Fibroblast of lung (primary cell): ENCODE results near the gene KIAA0319L. TPM values are rescaled to one million over a fixed set of nuclear protein-coding genes. Genes with fewer than 3 reads are reported as not detected.

Source experiments
- DNase-seq, 2 donors: peaks; one replicate each; pipeline versions ENCODE4 v3.0.0 to v3.0.0-alpha.2; 2010; ENCODE audit warnings: low read depth in 2 of 2
- H2AFZ ChIP-seq: 2 replicates; pipeline ENCODE4 v1.5.1; 2012; ENCODE audit warnings: low read length, control low read depth, inconsistent platforms
- H3K27ac ChIP-seq: 2 replicates; pipeline ENCODE4 v1.5.1; 2011; ENCODE audit warnings: low read length, control low read depth; ENCODE audit not compliant: insufficient read depth
- H3K27me3 ChIP-seq: 2 replicates; pipeline ENCODE4 v1.5.1; 2011; ENCODE audit warnings: mild to moderate bottlenecking, low read length; ENCODE audit not compliant: control insufficient read depth, insufficient read depth
- H3K36me3 ChIP-seq: 2 replicates; pipeline ENCODE4 v1.5.1; 2011; ENCODE audit warnings: low read length; ENCODE audit not compliant: control insufficient read depth, insufficient read depth
- H3K4me1 ChIP-seq: 2 replicates; pipeline ENCODE4 v1.5.1; 2011; ENCODE audit warnings: low read length; ENCODE audit not compliant: control insufficient read depth, insufficient read depth; ENCODE audit errors: extremely low read depth
- H3K4me2 ChIP-seq: 2 replicates; pipeline ENCODE4 v1.5.1; 2011; ENCODE audit warnings: low read length, control low read depth; ENCODE audit not compliant: insufficient read depth; ENCODE audit errors: extremely low read depth
- H3K4me3 ChIP-seq, 4 experiments: fragments of 200-600 bp in 1 of 4; sonication (generic) in 1 of 4; replicated peaks in 1 of 4; 2 replicates each; pipeline ENCODE4 v1.5.1; 2011 to 2016; ENCODE audit warnings: low read length in 4 of 4, low read depth in 3 of 4, mild to moderate bottlenecking in 3 of 4, control low read depth in 2 of 4, inconsistent platforms in 1 of 4, mixed read lengths in 1 of 4; ENCODE audit not compliant: insufficient read depth in 1 of 4; ENCODE audit errors: control extremely low read depth in 1 of 4
- H3K79me2 ChIP-seq: 2 replicates; pipeline ENCODE4 v1.5.1; 2012; ENCODE audit warnings: mild to moderate bottlenecking, low read length, inconsistent platforms; ENCODE audit not compliant: control insufficient read depth, insufficient read depth
- H3K9ac ChIP-seq: 2 replicates; pipeline ENCODE4 v1.5.1; 2011; ENCODE audit warnings: mild to moderate bottlenecking, low read length, control low read depth; ENCODE audit not compliant: insufficient read depth
- H3K9me3 ChIP-seq: 2 replicates; pipeline ENCODE4 v1.5.1; 2012; ENCODE audit warnings: low read depth, low read length; ENCODE audit not compliant: control insufficient read depth, insufficient read depth
- H4K20me1 ChIP-seq: 2 replicates; pipeline ENCODE4 v1.5.1; 2011; ENCODE audit warnings: low read length; ENCODE audit not compliant: control insufficient read depth, insufficient read depth; ENCODE audit errors: extremely low read depth
- EZH2 ChIP-seq: IDR thresholded peaks from 2 replicates; pipeline ENCODE4 v1.5.1; 2012; ENCODE audit warnings: low read length, control low read depth, mild to moderate bottlenecking; ENCODE audit errors: missing control alignments
- polyA plus RNA-seq, 2 donors: library from polyadenylated mRNA; depleted of rRNA in 1 of 2; stranded (reverse) in 1 of 2; unstranded in 1 of 2; fragments of >200 nt; gene quantifications; 2 replicates each; pipeline ENCODE4 v1.2.1, GENCODE V29; 2011 to 2012; ENCODE audit warnings: missing spikeins in 1 of 2
- total RNA-seq: library from RNA; depleted of rRNA; stranded (reverse); fragments of >200 nt; gene quantifications from 2 replicates; pipeline ENCODE4 v1.2.1, GENCODE V29; 2014
- TF ChIP-seq, protein P1 (sequence below), 2 donors: IDR thresholded peaks in 1 of 2; conservative IDR thresholded peaks in 1 of 2; 1 replicate in 1 of 2; 2 replicates in 1 of 2; pipeline ENCODE4 v1.5.1; 2011 to 2012; ENCODE audit warnings: low read length in 2 of 2, control low read depth in 1 of 2, inconsistent platforms in 1 of 2, low read depth in 1 of 2, mild to moderate bottlenecking in 1 of 2

KIAA0319L gene
- total and polyA plus RNA-seq, 2 donors (not counting 1 experiment from before 2014, with no cell fraction given): 65.4 to 66.1 TPM

DNA sequence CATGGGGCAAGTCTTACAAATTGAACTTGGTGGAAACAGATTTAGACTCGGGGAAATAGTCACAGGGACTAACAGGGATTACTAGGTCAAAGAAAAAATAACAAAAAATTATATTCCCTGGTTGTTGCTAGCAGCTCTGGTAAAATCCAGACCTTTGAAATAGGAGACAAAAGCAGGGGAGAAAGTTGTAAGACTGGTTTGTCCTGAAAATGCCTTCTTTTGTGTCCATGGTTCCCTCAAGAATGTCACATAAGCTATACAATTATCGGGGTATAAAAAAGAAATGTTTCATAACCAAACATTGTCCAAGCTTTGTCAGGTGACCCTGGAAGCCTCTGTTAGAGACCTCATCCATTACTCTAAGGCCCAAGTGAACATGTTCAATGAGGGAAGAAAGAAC is 33.1 kb downstream of the KIAA0319L start:
- Histone ChIP-seq H4K20me1 (no peaks in the 10 kb centered on the region), H3K4me1 (no peaks in the 10 kb centered on the region), H3K4me2 (no peak overlapping the region), H3K27me3 (no peaks in the 10 kb centered on the region), H3K9me3 (no peaks in the 10 kb centered on the region), H3K27ac (no peak overlapping the region), H2AFZ (no peak overlapping the region), H3K36me3 (no peaks in the 10 kb centered on the region), H3K4me3 (no peak overlapping the region), H3K9ac (no peak overlapping the region), H3K79me2 (no peaks in the 10 kb centered on the region)
- DNase-seq: no peak
- TF ChIP-seq EZH2: no peak
- TF ChIP-seq, protein P1, sequence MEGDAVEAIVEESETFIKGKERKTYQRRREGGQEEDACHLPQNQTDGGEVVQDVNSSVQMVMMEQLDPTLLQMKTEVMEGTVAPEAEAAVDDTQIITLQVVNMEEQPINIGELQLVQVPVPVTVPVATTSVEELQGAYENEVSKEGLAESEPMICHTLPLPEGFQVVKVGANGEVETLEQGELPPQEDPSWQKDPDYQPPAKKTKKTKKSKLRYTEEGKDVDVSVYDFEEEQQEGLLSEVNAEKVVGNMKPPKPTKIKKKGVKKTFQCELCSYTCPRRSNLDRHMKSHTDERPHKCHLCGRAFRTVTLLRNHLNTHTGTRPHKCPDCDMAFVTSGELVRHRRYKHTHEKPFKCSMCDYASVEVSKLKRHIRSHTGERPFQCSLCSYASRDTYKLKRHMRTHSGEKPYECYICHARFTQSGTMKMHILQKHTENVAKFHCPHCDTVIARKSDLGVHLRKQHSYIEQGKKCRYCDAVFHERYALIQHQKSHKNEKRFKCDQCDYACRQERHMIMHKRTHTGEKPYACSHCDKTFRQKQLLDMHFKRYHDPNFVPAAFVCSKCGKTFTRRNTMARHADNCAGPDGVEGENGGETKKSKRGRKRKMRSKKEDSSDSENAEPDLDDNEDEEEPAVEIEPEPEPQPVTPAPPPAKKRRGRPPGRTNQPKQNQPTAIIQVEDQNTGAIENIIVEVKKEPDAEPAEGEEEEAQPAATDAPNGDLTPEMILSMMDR (conservative IDR thresholded peaks at IDR 0.05 in 1 of 2, IDR thresholded peaks at IDR 0.05 in 1 of 2; ENCODE audit: low read depth in 1 of 2, low read length in 2 of 2): no peak

DNA sequence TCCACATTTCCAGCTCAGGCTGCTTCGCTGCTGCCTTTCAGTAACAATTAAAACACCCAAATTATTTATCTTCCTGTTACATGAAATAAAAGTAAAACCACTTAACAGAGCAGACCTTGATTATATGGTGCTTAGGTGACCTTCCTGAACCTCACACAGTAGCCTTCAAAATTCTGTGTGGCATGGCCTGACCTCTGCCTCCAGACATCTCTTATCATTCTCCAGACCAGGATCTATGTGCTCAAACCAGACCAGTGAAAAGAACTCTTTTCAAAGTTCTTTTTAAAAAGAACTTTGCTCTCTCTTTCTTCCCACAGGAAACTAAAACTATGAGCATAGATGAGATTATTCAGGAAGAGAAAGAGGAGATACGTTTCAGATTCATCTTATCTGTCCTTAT is 37.8 kb downstream of the KIAA0319L start:
- Histone ChIP-seq H3K4me1 (no peaks in the 10 kb centered on the region), H3K27ac (no peak overlapping the region), H3K79me2 (peaks cover 2% of the 10 kb centered on the region)

DNA sequence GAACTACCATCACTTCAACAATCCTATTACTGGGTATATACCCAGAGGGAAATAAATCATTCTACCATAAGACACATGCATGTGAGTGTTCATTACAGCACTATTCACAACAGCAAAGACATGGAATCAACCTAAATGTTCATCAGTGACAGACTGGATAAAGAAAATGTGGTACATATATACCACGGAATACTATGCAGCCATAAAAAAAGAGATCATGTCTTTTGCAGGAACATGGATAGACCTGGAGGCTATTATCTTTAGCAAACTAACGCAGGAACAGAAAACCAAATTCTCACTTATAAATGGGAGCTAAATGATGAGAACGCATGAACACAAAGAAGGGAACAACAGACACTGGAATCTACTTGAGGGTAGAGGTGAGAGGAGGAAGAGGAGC is 39.0 kb downstream of the KIAA0319L start:
- H3K27me3 ChIP-seq: no peaks in the 10 kb centered on the region
- no peak overlapping the region for H3K27ac ChIP-seq
- no peak overlapping the region for H2AFZ ChIP-seq
- no peaks in the 10 kb centered on the region for H3K36me3 ChIP-seq
- no peak for DNase-seq
- H3K4me2 ChIP-seq: no peak overlapping the region
- TF ChIP-seq, protein P1 (conservative IDR thresholded peaks at IDR 0.05 in 1 of 2, IDR thresholded peaks at IDR 0.05 in 1 of 2; ENCODE audit: low read depth in 1 of 2, low read length in 2 of 2): no peak
- no peak for TF ChIP-seq EZH2
- no peaks in the 10 kb centered on the region for H3K4me1 ChIP-seq
- no peak overlapping the region for H3K9ac ChIP-seq
- no peaks in the 10 kb centered on the region for H4K20me1 ChIP-seq
- H3K4me3 ChIP-seq: no peak overlapping the region
- H3K9me3 ChIP-seq: no peaks in the 10 kb centered on the region
- peaks cover 2% of the 10 kb centered on the region for H3K79me2 ChIP-seq

More for the DNA sequence above, 37.8 kb downstream of the KIAA0319L start:
- TF ChIP-seq, protein P1 (conservative IDR thresholded peaks at IDR 0.05 in 1 of 2, IDR thresholded peaks at IDR 0.05 in 1 of 2; ENCODE audit: low read depth in 1 of 2, low read length in 2 of 2): no peak
- no peak for TF ChIP-seq EZH2
- Histone ChIP-seq H3K9me3 (no peaks in the 10 kb centered on the region), H3K27me3 (no peaks in the 10 kb centered on the region), H4K20me1 (no peaks in the 10 kb centered on the region), H3K9ac (no peak overlapping the region), H2AFZ (no peak overlapping the region), H3K4me3 (no peak overlapping the region), H3K4me2 (no peak overlapping the region), H3K36me3 (no peaks in the 10 kb centered on the region)
- DNase-seq: no peak
